Measurements from ENCODE around the gene GPC5.
"Not testable (repeated sequence)": the region's sequence is repeated elsewhere in the genome, so short reads cannot be mapped to it uniquely, and the experiment has no call there.

GRCh38 chr13:92898946-92899345, 1500.5 kb downstream of the GPC5 start:
- not testable (repeated sequence) for TF ChIP-seq MAFK (IDR thresholded peaks at IDR 0.05; ENCODE audit: low read length); CTCF (IDR thresholded peaks at IDR 0.05 in 2 of 3, conservative IDR thresholded peaks at IDR 0.05 in 1 of 3; ENCODE audit: insufficient read depth in 2 of 3, low read depth in 1 of 3, low read length in 3 of 3); NUFIP1 (IDR thresholded peaks at IDR 0.05; ENCODE audit: partially characterized antibody); POLR2AphosphoS2 (IDR thresholded peaks at IDR 0.05; ENCODE audit: low read length); CAMTA2 (CRISPR knock-in tag; conservative IDR thresholded peaks at IDR 0.05); SMAD1 (IDR thresholded peaks at IDR 0.05; ENCODE audit: low read depth, low read length, partially characterized antibody); ZNF140 (CRISPR knock-in tag; IDR thresholded peaks at IDR 0.05); EP300 (IDR thresholded peaks at IDR 0.05; ENCODE audit: low read length); POLR3A (IDR thresholded peaks at IDR 0.05; ENCODE audit: borderline replicate concordance, extremely low read depth, insufficient read depth, insufficient read length); FOXP1 (CRISPR knock-in tag; IDR thresholded peaks at IDR 0.05); E2F8 (IDR thresholded peaks at IDR 0.05; ENCODE audit: low read depth, partially characterized antibody); FOXA1 (IDR thresholded peaks at IDR 0.05; ENCODE audit: borderline replicate concordance)
